Mucosa of gallbladder (tissue), 1 donor: Measurements from ENCODE around the gene VAT1. TPM values are rescaled to one million over a fixed set of nuclear protein-coding genes. Genes with fewer than 3 reads are reported as not detected.
"Not testable (repeated sequence)": the region's sequence is repeated elsewhere in the genome, so short reads cannot be mapped to it uniquely, and the experiment has no call there.

ENCODE experiments used
- DNase-seq: peaks from one replicate; pipeline ENCODE4 v3.0.0-alpha.2; 2020; ENCODE audit warnings: low spot score
- total RNA-seq: library from RNA; stranded (reverse); gene quantifications from one replicate; pipeline ENCODE4 v1.2.1, GENCODE V29; 2021
- donor health status: DM: no; HTN: no; CAD: no.

VAT1 gene
- total RNA-seq, 1 donor from 2014 or later, result 122 TPM

GRCh38 chr17:43006639-43007551 lies 15.3 kb downstream of the VAT1 start, which contains the start of gene IFI35:
Gene IFI35 (plus strand): TSS chr17:43006784. CDS start chr17:43006948, 164 bp downstream.
- DNase-seq, result peak; percentile 88

GRCh38 chr17:43003542-43004172 lies 18.5 kb downstream of the VAT1 start:
- DNase-seq, result no peak

GRCh38 chr17:43000894-43001293 lies 21.3 kb downstream of the VAT1 start:
- DNase-seq, result not testable (repeated sequence)

GRCh38 chr17:42999003-42999525 lies 23.1 kb downstream of the VAT1 start:
- no peak for DNase-seq

GRCh38 chr17:42997984-42998938 lies 23.9 kb downstream of the VAT1 start, which contains the start of gene RPL27:
Gene RPL27 (plus strand): TSS chr17:42998419. CDS start chr17:42998751, 332 bp downstream.
- DNase-seq, result peak; percentile 99

DNA sequence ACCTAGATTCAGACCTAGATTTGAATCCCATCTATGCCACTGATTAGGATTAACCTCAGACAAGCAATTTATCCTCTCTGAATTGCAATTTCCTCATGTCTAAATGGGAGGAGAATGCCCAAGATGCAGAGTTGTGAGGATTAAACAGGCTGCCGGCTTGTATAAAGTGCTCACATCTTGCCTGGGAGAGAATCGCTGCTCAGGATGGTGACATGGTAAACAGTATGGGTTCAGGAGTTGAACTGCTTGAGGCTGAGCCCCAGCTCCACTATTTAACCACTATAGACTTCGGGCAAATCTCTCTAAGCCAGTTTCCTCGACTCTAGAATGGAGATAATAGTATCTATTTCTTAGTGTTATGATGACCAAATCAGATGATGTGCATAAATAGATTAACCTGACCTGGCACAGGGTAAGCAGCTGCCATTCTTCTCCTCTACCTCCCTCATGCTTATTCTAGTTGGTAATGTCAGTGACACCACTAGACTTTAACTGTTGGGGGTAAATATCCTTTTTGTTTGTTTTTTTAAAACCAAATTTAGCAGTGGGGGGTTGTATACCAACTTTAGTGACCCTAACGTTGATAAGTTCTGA lies 24.7 kb downstream of the VAT1 start:
- no peak for DNase-seq

DNA sequence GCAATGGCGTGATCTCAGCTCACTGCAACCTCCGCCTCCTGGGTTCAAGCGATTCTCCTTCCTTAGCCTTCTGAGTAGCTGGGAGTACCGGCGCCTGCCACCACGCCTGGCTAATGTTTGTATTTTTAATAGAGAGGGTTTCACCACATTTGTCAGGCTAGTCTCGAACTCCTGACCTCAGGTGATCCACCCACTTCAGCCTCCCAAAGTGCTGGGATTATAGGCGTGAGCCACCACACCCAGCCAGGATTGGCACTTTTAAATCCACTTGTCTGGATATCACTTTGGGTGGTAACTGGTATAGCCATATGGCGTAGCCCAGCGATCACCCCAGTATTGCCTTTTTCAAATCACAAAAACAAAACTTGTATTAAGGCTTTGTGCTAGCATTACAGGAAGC lies 28.3 kb downstream of the VAT1 start:
- DNase-seq, result not testable (repeated sequence)

DNA sequence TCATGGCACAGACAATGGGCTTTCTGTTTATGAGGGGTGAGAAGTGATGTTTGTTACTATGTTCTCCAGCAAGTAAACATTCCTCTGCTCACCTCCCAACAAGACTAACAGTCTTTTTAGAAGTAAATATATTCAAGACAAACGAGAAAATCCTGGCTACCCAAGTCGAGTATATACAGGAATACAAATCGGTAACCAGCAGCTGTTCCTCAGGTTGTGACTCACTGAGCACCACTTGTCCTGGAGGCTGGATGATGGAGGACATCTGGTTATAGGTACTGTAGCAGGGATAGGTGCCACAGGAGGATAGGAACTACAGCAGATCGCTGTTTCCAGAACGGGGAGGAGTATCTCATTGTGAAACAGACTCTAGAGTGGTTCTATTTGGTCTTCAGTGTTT lies 29.3 kb downstream of the VAT1 start:
- DNase-seq, result no peak

GRCh38 chr17:42991471-42991870 lies 30.7 kb downstream of the VAT1 start:
- DNase-seq, result no peak

- no peak for DNase-seq
Observed at GRCh38 chr17:42989726-42990652, 32.2 kb downstream of the VAT1 start.

- no peak for DNase-seq
Observed at GRCh38 chr17:42989141-42989540, 33.0 kb downstream of the VAT1 start.

- no peak for DNase-seq
Observed at GRCh38 chr17:42985225-42985624, 37.0 kb downstream of the VAT1 start.

- DNase-seq, result no peak
Observed at GRCh38 chr17:42982266-42982665, 39.9 kb downstream of the VAT1 start.

DNA sequence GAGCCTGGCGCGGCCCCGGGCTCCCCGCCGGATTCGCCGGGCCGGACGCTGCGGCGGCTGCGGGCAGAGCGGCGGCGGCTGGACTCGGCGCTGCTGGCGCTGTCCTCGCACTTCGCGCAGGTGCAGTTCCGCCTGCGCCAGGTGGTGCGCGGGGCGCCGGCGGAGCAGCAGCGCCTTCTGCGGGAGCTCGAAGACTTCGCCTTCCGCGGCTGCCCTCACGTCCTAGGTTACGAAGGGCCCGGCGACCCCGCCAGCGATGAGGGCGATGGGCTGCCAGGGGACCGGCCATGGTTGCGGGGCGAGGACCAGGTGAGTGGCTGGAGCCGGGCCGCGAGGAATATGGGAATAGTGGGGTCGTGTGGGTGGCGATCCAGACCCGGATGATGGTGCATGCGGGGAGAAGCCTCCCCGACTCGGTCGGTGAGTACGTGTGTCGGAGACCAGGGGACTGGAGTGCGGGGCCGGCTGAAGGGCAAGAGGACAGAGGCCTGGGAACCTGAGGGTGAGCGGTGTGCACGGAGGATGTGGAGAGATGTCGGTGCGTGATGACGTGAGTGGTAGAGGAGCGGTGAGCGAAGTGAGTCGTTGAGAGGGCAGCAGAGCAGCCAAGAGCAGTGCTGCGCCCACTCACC lies 41.3 kb downstream of the VAT1 start:
- DNase-seq, result peak; percentile 29

GRCh38 chr17:42980274-42980765 lies 41.9 kb downstream of the VAT1 start, which contains the start of gene RUNDC1:
Gene RUNDC1 (plus strand): TSS chr17:42980565. CDS start chr17:42980577, 12 bp downstream.
- DNase-seq, result peak; percentile 95

DNA sequence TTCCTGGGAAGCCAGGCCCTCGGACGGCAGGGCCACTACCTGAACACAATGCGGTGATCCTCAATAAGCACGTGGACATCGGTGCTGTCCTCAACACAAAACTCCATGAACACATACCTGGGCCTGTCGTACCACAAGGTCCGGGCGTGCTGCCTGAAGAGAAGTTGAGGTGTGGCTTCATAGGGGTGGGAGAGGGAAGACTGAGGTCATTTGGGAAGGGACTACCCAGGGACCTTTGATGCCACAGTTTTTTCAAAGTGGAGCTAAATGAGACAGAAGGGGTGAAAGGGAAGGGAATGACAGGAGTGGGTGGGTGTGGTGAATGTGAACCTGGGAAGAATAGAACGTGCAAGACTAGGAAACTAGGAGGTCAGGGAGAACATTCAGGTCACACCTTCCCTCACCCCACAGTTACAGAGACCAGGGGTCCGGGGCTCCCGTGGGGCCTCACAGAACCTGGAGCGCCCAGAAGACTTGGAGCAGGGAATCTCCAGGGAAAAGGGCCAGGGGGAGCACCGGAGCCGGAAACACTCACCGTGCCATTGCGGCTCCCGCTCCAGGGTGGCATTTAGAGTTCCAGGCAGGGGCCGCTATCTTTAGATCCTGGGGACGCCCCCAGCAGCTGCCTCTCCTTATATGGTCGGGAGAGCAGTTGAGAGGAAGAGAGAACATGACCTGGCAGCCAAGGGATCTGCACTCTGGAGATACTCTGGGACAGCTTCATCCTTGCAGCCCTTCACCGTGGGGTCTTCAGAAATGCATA lies 42.5 kb downstream of the VAT1 start, which contains the start of gene PTGES3L:
TSS of gene PTGES3L (minus strand) at position 570 of the 763 bp plus-strand sequence. CDS start at position 543, 27 bp downstream.
- DNase-seq, result peak; percentile 23

- not testable (repeated sequence) for DNase-seq
Observed at GRCh38 chr17:42975701-42976100, 46.5 kb downstream of the VAT1 start.

GRCh38 chr17:42975265-42975664 lies 46.9 kb downstream of the VAT1 start:
- no peak for DNase-seq
